GM21576 (cell line): ENCODE measurements around the gene JPH2.

Experiments used
- ATAC-seq: cut with Tn5 transposase; IDR thresholded peaks from one replicate; pipeline ENCODE4 v1.9.1; 2021; ENCODE audit warnings: mild to moderate bottlenecking, moderate library complexity; ENCODE audit not compliant: unreplicated experiment

JPH2 gene

GRCh38 chr20:44104798-44105517, 82.0 kb downstream of the JPH2 start:
- no peak for ATAC-seq

GRCh38 chr20:44102582-44102981, 84.4 kb downstream of the JPH2 start:
- no peak for ATAC-seq

GRCh38 chr20:44099832-44100231, 87.2 kb downstream of the JPH2 start:
- ATAC-seq, result no peak

- no peak for ATAC-seq
Measured at GRCh38 chr20:44098657-44099056, 88.3 kb downstream of the JPH2 start.

- ATAC-seq, result no peak
Measured at GRCh38 chr20:44098256-44098630, 88.7 kb downstream of the JPH2 start.

GRCh38 chr20:44097521-44098255, 89.3 kb downstream of the JPH2 start:
- no peak for ATAC-seq

GRCh38 chr20:44095831-44096230, 91.2 kb downstream of the JPH2 start:
- ATAC-seq, result no peak

GRCh38 chr20:44093249-44093582, 93.8 kb downstream of the JPH2 start:
- ATAC-seq, result no peak

GRCh38 chr20:44092551-44093248, 94.3 kb downstream of the JPH2 start:
- ATAC-seq, result no peak

GRCh38 chr20:44091026-44091425, 96.0 kb downstream of the JPH2 start:
- ATAC-seq, result no peak

- ATAC-seq, result no peak
Measured at GRCh38 chr20:44089987-44090674, 96.9 kb downstream of the JPH2 start.

- no peak for ATAC-seq
Measured at GRCh38 chr20:44087857-44088120, 99.2 kb downstream of the JPH2 start.

- ATAC-seq, result no peak
Measured at GRCh38 chr20:44087051-44087856, 99.7 kb downstream of the JPH2 start.

- ATAC-seq, result no peak
Measured at GRCh38 chr20:44085616-44086434, 101.2 kb downstream of the JPH2 start.

GRCh38 chr20:44084891-44085290, 102.1 kb downstream of the JPH2 start:
- ATAC-seq, result no peak

- ATAC-seq, result no peak
Measured at GRCh38 chr20:44084439-44084838, 102.5 kb downstream of the JPH2 start.

GRCh38 chr20:44083220-44083933, 103.6 kb downstream of the JPH2 start:
- no peak for ATAC-seq

- ATAC-seq, result no peak
Measured at GRCh38 chr20:44081888-44082287, 105.1 kb downstream of the JPH2 start.

- no peak for ATAC-seq
Measured at GRCh38 chr20:44081476-44081875, 105.5 kb downstream of the JPH2 start.
